GM21723 (cell line): ENCODE results near the gene SIK3.
A peak's percentile ranks its signal among the peaks of the same experiment; 100 is the strongest.

Experiments used
- ATAC-seq: cut with Tn5 transposase; IDR thresholded peaks from one replicate; pipeline ENCODE4 v1.9.1; 2021; ENCODE audit warnings: mild to moderate bottlenecking, moderate library complexity; ENCODE audit not compliant: unreplicated experiment

Gene SIK3

DNA sequence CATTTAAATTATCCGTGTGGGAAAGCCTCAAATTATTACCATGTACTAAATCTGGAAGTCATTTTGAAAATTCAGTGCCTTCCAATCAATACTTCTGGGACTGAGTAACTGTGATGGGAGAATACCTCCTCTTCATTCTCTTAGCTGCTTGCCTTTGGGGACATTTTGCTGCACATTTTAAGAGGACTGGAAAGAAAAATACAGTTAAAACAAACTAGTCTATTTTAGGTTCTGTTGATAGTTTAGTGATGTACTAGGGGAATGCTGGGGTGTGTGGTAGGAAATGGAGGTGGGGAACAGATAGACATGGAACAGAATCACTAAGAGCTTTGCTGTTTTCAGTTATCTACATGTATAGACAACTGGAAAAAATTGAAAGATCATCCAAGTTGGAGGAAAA is 195.1 kb downstream of the SIK3 start:
- ATAC-seq: no peak

DNA sequence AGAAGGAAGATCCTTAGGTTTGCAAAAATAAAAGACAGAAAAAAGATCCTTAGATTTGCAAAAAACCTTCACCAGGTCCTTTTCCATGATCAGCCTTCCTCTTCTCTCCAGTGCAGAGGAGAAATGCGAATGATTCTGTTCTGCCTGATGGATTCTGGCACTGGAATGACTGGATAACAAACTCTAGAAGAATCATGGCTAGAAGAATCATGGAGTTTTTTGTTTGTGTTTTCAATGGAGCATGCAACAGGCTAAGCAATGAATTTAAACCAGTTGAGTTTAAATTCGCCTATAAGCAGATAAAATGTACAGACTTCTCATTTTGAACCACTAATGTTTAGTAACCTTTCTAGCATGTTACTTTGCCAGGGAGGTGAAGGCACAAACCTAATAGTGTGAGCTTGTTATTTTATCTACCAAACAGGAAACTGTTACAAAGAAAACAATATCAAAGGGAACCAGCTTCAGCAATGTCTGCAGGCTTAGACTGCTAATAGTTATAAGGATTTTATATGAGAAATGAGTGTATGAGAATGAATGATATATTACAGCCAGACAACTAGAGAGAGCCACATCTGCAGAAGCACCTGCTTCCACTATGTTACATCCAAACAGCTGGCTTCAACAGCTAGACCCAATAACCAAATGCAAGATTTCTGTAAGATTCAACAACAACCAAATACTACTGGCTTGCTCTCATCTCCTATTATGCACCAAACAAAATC is 196.1 kb downstream of the SIK3 start:
- ATAC-seq: no peak

DNA sequence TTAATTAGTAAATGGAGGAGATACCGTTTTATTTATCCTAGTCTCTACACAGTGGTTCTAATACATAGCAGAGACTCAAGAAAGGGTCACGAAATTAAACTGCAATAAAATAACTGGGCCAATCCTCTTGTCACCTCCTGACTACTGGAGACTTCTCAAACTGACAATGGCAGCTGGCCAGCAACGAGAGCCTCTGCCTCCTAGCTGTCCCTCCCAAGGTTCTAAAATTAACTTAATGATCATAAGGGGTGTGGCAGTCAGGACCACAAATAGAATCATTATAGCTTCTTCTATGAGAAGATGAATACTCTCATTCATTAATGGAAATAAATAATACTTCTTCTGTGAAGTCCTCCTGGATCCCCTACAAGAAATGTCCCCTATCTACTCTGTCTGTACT is 197.0 kb downstream of the SIK3 start:
- ATAC-seq: no peak

DNA sequence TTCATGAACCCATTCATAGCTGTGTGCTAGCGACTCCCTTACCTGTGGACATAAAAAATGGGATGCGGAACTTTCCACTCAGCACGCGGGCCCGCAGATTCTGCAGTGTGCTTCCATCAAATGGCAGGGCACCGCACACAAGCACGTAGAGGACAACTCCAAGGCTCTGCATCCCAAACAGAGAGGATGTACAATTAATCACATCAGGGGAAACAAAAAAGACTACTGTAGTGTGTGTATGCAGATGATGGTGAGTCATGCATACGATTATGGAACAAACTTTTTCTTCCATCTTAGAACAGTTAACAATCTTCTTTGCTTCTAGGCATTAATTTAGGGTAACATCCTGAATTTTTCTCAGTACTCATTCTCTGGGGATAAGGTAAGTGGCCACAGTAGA is 202.0 kb downstream of the SIK3 start:
- no peak for ATAC-seq

DNA sequence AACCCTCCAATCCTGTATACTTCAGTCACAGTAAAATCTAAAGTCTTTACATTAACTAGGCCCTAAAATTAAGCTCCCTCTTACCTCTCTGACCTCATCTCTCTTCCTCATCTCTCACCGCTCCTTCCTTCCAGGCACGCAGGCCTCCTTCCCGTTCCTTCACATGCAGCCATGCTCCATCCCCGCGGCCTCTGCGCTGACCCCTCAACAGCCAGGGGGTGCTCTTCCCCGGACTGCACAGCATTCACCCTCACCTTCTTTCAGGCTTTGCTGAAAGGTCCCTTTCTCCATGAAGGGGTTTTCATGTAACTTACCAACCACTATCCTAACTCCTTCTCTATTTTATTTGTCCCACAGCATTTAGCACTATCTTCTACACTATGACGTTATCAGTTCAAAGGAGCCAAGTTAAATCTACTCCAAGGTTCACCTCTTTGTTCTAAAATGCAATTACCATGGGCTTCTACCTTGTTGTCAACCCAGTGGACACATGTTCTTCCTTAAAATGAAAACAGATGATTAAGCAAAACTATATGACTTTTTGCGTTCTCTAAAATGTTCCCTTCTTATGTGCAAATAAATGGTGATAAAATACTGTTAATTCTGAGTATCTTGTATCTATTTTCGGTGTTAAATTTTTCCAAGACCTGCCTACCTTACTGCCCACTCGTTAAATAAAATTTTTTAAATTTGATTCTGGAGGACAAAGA is 203.0 kb downstream of the SIK3 start:
- ATAC-seq: no peak

DNA sequence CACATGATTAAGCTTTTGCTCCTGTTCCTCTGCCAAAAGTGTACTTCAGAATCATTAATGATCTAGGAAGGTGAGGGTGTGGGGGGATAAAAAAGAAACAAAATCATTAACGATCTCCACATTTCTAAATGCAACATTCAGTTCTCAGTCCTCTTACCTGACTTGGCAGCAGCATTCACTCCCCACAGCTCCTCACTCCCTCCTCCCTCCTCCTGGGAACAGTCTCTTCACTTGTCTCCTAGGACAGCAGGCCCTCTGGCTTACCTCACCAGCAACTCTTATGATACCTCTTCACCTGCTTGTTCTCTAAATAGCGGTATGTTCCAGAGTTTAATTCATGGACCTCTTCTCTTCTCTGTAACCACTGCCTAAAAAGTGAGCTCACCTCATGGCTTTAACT is 204.3 kb downstream of the SIK3 start:
- no peak for ATAC-seq

DNA sequence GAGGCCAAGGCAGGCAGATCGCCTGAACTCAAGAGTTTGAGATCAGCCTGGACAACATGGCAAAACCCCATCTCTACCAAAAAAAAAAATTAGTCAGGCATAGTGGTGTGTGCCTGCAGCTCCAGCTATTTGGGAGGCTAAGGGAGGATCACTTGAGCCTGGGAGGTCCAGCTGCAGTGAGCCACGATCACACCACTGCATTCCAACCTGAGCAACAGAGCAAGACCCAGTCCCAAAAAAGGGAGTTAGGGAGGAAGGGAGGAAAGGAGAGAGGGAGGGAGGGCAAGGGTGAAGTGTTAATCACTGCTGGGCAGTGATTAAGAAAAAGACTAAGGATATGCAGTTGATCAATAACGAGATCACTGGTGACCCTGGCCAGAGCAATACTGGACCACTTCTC is 204.8 kb downstream of the SIK3 start:
- no peak for ATAC-seq

DNA sequence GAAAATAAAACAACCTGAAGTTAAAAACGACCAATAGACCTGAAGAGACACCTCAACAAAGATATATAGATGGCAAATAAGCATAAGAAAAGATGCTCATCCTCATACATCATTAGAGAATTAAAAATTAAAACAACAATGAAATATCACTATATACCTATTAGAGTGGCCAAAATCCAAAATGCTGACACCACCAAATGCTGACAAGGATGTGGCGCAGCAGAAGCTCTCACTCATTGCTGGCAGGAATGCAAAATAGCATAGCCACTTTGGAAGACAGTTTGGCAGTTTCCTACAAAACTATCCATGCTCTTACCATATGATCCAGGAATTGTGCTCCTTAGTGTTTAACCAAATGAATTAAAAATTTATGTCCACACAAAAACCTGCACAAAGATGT is 205.9 kb downstream of the SIK3 start:
- ATAC-seq: no peak

DNA sequence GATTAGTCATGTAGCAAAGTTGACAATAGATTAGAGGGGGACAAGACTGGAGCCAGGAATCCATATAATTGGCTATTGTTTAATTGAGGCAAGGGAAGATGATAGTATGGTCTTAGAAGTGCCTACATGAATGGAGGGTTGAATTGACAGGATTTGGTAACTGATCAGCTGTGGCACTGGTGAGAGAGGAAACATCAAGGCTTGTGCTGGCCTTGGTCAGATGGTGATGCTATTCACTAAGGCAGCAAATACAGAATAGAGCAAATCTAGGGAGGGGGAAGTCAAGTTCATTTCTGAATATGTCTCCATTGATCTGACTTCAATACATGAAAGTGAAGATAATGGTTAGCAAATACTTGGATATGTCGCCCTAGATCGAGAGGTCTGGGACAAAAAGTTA is 206.5 kb downstream of the SIK3 start:
- ATAC-seq: no peak

DNA sequence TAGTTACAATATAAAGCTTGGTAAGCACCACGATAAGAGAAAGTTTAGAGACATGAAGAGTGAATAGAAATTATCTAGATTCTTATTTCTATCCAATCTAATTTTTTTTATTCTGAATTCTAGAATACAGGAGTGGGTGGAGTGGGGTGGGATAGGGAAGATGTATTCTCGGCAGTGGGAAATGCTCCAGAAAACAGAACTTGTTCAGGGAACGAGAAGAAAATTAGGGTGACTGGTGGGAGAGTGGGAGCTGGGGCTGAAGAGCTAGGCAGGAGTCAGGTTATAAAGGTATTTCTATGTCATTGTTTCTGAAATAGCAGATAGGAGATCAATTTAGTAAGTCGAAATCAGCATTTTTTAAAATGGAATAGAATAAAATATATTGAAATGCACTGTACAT is 207.6 kb downstream of the SIK3 start:
- ATAC-seq: no peak

DNA sequence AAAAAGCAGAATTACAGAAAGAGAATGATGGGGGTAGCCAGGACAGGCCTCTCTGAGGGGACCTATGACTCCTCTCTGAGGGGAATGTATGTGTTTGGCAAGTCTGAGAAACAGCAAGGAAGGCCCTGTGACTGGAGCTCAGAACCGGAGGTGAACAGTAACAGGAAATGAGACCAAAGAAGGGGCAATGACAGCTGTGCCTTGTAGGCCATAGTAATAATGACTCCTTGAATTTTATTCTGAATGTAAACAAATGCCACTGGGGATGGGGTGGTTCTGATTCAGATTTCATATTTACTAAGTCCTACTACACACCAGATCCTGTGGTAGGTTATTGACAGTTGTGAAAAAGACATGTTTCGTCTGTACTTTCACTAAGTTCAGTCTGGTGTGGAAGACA is 208.0 kb downstream of the SIK3 start:
- ATAC-seq: peak; percentile 49

DNA sequence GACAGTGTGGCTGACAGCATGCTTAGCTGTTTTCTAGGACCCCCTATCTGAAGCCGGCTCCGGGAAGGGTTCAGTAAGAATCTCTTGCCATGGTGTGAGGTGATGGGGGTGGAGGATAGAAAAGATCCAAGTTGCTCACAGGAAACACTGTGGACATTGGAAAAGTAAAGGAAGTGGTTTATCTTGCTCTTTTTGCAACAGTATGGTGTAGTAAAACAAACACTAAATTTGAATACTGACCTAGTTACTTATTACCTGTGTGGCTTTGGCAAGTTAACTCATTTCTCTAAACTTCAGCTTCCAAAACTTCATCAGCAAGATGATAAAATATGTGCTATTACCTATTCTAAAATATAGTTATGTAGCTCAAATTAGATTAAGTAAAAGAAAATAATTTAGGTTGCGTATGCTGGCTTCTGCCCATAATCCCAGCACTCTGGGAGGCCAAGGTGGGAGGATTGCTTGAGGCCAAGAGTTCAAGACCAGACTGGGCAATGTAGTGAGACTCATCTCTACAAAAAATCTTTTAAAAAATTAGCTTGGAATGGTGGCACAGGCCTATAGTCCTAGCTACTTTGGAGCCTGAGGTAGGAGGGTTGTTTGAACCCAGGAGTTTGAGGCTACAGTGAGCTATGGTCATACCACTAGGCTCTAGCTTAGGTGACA is 209.2 kb downstream of the SIK3 start:
- ATAC-seq: no peak

DNA sequence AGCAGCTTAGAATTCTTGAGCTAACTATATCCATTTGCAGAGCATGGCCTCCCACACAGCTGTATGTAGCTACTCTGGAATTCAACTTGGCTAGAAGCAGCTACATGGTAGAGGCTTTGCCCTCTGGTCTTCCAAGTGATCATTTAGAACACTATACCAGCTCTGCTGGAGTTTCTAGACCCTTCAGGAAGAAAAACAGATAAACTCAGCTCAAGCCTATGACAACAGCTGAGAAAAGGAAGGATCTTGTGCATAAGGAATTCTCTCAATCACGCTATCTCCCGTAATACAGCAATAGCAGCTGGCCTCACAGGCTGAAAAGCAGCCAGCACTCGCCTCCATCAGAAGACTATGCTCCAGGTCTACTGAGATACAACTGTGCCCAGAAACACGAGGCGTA is 210.2 kb downstream of the SIK3 start:
- ATAC-seq: no peak

DNA sequence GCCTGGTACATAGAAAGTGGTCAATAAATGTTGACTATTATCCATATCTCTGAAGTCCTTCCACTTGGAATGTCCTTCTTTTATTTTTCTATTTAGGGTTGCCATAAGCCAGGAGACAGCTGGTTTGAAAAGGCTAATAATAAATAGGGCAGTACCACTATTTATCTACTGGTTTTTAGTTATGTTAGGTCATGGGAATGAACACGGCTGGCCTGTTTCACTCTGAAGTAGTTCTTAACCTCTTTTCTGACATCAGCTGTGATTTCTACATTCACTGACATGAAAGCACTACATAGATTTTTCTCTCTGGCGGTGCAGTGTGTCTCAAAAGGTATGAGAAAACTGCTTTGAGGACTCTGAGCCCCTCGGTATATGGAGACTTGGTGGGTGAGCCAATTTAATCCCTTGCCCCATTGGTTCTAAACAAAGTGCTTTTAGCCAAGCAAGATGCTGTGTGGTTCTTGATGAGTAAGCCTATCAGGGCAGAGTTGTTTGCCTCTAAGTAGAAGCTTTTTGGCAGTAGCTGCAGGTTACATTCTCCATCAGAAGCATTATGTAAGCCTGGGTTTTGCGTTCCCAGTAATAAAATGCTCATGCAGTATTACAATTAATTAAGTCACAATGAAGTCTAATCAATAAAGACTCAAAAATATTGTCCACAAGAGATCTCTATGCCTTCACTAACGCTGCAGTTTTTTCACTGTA is 212.1 kb downstream of the SIK3 start:
- no peak for ATAC-seq

DNA sequence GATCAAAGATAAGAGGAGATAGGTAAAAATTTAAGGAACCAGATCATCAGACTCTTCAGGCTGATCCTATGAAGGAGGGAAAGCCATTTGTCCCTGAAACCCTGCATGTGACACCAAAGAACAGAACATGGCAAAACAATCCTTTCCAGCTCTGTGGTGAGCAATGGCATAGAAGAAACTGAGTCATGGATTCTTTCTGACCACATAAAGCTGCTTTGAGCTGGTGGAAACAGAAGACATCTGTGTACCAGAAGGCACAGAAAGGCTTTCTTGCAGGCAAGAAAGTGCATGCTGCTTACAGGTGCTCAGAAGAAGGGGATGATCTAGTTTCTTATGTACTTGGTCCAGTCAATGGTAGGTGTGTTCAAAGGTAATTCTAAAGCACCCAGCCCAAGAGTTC is 215.8 kb downstream of the SIK3 start:
- ATAC-seq: no peak

DNA sequence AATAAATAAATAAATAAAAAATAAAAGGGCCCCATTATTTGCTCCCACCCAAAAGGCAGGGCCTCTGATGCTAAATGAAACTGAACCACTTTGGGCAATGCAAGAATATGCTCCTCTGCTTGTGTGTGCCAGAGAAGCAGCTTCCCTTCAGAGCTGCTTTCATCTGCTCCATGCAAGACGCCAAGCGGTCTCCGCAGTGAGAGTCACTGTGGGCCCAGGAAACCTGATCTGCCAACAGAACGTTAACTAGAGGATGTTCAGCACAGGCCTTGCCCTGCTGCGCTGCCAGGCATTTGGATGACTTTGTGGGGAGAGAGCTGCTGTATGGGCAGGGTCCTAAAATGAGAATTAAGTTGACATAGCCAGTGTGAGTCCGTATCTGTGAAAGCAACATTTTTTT is 217.1 kb downstream of the SIK3 start:
- ATAC-seq: no peak

DNA sequence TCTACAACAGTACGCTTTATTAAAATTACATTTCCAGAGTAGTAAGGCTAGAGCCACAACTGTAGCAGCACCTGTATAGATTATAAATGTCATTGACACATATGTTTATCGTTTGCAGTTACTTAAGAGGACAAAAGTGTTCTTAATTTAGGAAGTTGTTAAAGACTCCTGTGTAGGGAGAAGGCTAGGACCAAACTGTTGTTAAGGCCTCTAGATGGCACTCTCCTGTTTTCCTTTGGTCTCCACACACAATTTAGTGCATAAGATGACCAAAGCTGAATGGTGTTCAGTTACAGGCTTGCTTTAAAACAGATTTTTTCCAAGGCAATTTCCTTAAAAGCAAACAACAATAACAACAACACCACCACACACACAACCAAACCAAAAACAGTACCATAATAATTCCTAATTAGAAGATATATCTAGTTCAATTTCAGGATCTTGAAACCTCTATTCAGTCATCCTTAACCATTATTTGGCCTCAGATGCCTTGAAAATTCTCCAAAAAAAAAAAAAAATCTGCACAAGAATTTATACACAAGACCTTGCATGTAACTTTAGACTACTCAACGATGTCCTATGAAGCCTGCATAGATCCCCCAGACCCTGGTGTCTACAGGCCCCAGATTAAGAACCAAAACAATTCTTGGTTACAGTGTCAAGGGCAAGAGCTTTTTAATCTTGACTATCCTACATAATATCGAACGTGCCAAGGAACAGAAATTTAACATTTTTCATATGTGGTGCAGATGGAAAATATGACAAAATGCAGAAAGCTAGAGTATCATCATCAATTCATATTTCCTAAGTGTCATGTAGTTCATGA is 218.2 kb downstream of the SIK3 start:
- no peak for ATAC-seq

DNA sequence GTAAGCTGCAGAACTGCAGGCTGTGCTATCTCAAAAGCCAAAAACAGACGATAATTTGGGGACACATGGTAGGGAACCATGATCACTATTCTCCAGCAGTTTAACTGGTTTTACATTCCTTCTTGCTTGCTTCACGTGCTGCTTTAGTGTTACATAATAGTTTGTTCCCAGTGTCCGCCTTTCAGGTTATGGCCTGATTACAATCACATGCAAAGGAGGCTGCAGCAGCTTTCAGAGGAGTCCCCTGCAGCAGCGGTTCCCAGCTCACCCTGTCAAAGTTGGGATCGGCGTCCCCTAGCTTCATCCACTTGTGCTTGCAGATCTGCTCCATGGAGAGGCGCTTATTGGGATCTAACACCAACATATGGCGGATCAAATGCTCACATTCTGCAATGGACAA is 221.6 kb downstream of the SIK3 start:
- no peak for ATAC-seq

DNA sequence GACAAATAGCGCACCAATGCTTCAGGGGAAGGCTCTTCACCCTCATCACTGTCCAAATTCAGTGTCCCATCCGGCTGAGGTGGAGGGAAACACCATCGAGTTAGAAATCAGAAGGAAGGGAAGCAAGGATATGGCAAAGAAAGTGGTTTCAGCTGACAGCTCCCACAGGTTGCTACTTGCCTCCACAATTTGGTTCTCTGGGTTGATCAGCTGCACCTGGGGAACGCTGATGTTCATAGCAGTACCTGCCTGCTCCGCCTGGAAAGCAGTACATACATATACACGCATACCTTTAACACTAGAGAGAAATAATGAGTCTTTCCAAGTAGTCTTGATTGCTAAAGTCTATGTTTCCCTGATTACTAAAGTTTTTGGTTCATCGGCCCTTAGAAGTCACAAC is 223.0 kb downstream of the SIK3 start:
- ATAC-seq: no peak

DNA sequence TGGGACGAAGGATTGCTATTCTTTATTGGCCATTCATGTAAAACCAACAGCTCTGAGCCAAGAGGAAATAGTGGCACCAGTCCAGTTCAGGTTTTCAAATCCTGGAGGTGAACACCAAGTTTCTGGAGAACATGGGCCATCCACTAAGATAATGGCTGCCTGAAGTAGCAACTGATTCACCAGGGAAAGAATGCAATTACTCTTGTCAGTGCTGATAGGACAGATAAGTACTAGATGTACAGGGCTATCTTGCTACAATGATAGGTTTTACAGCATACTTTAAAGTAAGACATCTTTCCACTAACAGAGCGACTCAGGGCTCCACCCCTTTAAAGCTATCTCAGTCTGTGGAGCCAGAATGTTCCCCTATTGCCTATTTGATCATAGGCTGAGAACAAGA is 224.0 kb downstream of the SIK3 start:
- ATAC-seq: no peak

DNA sequence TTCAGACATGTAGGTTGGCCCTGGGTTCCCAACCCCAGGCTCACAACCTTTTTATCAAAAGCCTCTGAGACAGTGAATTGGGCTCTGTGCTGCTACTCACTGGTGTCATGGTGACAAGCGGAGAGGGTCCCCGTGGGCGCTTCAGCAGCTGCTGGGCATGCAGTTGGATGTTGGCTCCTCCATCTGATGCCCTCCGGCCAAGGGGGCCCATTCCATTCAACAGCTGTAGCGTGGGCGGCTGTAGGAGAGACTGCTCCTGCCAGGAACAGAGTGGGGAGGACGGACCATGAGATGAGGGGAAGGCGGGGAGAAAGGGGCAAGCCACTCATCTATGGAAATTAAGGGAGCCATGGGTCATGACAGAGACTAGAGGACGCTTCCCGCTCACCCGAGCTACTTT is 224.8 kb downstream of the SIK3 start:
- ATAC-seq: no peak
